GM18526 (cell line): ENCODE data around the gene CYP26B1.

Source experiments
- POLR2A ChIP-seq: IDR thresholded peaks from 3 replicates; pipeline ENCODE4 v1.6.1; 2011; ENCODE audit not compliant: insufficient read length; ENCODE audit errors: extremely low read depth

CYP26B1 gene

GRCh38 chr2:72145658-72146329 lies 1.9 kb downstream of the CYP26B1 start:
- no peak for TF ChIP-seq POLR2A

DNA sequence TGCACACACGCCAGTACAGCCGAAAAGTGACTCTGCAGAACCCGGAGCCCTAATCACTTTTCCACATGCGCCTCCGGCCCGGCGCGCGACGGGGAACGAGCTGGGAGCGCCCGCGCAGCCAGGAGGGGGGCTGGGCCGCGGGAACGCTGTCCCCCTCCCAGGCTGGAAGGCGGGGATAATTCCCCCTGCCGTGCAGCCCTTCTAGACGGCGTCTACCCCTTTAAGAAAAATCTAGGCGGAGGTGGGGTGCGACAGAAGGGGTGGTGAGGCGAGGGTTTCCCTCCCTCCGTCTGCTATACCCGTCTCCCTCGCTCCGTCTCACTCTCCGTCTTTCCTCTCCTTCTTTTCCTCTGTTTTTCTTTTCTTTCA lies 2.4 kb downstream of the CYP26B1 start:
- TF ChIP-seq POLR2A, result no peak

GRCh38 chr2:72144632-72145288 lies 2.9 kb downstream of the CYP26B1 start:
- no peak for TF ChIP-seq POLR2A

GRCh38 chr2:72144274-72144631 lies 3.4 kb downstream of the CYP26B1 start:
- no peak for TF ChIP-seq POLR2A

DNA sequence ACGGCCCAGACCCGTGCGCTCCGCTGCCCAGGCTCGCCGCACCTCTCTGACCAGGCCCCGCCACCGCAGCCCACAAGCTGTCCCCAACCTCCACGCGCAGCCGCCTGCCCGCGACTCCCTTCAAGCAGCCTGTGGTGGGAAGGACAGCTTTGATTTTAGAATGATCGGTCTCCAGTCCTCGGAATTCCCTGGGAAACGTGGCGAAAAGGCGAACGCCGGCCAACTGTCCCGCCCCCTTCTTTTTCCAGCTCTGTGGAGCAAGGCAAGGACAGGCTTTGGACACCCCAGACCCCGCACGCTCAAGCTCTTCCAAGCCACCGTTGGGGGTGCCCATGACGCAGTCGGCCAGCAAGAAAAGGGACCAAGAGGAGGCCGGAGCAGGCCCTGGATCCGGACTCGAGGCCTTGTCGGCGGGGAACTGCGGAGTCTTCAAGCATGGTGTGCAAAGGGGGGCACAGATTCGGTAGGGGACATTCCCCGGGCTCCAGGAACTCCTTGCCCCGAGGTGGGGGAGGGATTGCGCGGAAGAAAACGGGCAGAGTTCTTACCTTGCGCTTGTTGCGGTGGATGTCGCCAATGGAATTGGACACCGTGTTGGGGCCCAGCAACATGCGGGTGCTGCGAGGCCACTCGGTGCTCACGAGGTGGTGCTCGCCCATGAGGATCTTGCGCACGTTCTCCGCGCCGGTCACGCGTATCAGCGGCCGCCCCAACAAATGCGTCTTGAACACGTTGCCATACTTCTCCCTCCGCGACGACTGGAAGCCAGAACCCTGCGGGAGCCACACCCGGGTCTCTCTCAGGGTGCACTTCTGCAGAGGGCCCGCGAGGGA lies 4.0 kb downstream of the CYP26B1 start:
- TF ChIP-seq POLR2A, result no peak

GRCh38 chr2:72142570-72143440 lies 4.9 kb downstream of the CYP26B1 start:
- TF ChIP-seq POLR2A, result no peak

- no peak for TF ChIP-seq POLR2A
These were observed 5.7 kb downstream of the CYP26B1 start for GRCh38 chr2:72141881-72142451.

DNA sequence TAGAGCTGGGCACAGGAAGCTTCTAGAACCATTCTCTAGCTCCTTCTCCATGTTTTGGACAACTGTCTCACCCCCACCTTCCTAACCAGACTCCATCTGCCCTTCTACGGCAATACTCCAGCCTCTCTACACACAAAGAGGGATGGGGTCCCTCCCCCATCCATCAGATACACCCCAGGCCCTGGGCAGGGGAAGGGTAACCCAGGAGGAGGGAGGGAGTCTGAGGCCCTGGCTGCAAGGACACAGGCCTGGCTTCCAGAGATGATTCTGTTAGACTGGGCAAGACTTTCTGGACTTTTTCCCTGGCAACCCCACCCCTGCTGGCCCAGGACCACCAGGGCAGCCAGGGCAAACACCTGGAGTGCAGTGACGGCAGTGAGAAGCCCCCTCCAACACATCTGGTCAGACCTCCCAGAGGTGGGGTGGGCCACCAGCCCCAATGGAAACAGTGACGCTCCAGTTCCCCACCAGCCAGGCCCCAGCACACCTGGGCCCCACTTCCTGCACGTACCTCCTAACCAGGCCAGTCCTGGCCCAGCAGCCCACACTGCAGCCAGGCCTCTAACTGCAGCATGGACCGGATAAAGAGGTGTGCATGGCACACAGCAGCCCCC lies 6.5 kb downstream of the CYP26B1 start:
- TF ChIP-seq POLR2A, result no peak

- TF ChIP-seq POLR2A, result no peak
These were observed 7.1 kb downstream of the CYP26B1 start for GRCh38 chr2:72140621-72140960.

DNA sequence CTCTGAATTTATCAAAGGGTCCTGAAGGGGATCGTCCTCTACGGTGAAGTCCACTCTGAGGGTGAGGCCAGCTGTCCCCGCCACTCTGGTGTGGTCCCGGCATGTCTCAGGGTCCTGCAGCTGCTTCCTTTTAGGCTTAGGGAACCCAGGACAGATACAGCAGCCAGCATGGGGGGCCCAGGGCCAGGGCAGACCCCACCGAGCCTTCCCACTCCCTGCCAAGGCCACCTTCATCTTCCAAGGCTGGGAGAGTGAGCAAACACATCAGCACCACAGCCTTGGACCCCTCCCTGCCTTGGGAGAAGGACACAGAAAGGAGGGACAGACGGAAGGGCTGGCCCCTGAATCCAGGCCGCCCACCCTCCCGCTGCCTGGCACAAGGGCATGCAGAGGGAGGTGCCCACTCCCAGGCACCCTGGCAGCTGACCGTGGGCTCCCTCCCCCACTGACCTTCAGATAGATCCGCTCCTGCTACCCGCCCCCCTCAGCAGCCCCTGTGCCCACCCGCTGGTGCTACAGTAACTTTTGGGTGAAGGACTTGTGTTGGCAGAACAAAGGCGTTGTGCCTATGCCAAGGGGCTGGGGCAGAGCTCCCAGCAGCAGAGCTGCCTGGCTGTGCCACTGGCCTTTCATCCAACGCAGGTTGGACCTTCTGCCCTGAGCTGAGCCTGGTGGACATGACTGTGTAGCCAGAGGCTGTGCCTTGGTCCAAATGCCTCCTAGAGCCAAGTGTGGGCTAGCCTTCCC lies 7.6 kb downstream of the CYP26B1 start:
- TF ChIP-seq POLR2A, result no peak

DNA sequence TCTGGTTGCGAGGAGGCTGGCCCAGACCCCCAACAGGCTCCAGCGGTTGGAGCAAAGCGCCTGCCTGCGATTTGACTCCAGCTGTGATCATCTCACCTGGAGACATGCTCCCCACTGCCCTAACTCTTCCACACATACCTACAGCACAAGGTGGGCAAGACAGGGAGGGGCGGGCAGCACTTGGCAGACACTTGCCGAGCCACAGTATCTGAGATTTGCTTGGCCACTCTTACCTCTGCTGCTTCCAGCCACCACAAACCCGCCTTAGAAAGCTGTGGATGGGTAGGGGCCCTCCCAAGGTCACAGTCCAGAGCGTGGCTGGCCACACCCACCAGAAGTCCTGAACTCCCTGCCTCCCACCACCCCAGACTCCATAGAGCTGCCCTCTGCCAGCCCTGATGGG lies 8.2 kb downstream of the CYP26B1 start:
- TF ChIP-seq POLR2A, result no peak

DNA sequence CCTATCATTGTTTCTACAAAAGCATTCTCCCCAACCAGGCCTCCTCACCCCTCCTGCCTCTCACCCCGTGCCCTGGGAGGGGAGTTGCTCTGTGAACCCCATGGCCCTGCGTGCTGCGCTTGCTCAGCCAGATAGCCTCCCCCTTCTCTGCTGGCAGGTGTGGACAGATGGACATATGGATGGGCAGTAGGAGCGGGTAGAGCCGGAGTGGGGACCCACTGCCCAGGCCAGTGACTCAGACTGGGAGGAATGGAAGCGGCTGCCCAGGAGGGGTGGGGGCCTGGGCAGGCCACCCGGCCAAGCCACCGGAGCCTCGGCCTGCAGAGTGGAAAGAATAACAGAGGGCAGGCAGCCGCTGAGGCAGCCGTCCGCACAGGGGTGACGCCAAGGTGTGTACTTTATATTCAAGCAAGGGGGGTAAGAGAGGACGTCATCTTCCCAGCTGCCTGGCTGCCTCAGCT lies 8.7 kb downstream of the CYP26B1 start:
- no peak for TF ChIP-seq POLR2A

DNA sequence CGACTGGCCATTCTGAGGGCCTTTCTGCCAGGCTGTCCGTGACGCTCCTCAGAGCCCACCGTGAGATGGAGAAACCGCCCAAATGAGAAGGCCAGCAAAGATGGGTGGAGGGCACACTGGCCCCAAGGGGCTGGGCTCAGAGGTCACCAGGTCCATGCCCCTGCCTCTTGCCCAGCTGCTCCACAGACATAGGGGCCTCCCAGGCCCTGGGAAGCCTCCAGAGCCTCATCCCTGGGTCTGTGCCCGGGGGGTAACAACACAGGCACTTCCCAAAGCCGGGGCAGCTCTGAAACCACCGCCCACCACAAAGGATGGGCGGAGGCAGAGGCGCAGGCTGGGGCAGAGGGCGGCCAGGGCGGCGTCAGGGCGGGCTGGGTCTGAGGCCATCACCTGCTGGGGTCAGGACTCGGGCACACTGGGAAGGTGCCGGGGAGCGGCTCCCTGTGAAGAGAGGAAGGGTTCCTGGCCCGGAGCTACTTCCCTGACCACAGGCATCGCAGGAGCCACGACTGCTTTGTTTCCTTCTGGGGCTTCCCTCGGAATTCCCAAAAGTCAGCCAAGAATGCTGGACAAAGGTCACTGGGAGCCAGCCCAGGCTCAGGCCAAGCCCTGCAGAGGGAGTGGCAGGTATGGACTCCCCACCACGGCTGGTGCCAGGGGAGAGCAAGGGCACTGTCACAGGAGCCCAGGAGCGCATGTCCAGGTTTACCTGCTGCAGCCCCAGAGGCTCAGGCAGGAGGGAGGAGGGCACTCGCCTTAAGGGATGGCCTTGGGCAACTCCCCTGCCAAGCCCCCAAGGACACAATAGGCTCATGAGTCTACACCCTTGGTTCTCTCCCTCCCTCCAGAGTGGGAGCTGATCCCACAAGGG lies 9.4 kb downstream of the CYP26B1 start:
- TF ChIP-seq POLR2A, result no peak
